Neural cell (in vitro differentiated cells): ENCODE results near the gene B4GALNT3. TPM values are rescaled to one million over a fixed set of nuclear protein-coding genes. Genes with fewer than 3 reads are reported as not detected.

Source experiments
- H2AFZ ChIP-seq: fragments of 200-600, 300-800 bp; sonication (generic), shearing (Covaris generic); 2 replicates; pipeline ENCODE4 v1.6.0; 2014; ENCODE audit warnings: low read depth, mild to moderate bottlenecking, antibody characterized with exemption, low read length, moderate library complexity
- H3F3A ChIP-seq: fragments of 200-600 bp; shearing (Covaris generic); 2 replicates; pipeline ENCODE4 v1.6.1; 2016; ENCODE audit warnings: mild to moderate bottlenecking, moderate library complexity, mixed read lengths, antibody characterized with exemption, low read length; ENCODE audit not compliant: insufficient read depth, poor library complexity, severe bottlenecking
- H3K27ac ChIP-seq: fragments of 200-600, 300-800 bp; sonication (generic), shearing (Covaris generic); 2 replicates; pipeline ENCODE4 v1.5.1; 2014; ENCODE audit warnings: mild to moderate bottlenecking, low read length, moderate library complexity
- H3K27me3 ChIP-seq: fragments of 300-800, 200-600 bp; sonication (generic), shearing (Covaris generic); 2 replicates; pipeline ENCODE4 v1.6.0; 2014; ENCODE audit warnings: mild to moderate bottlenecking, low read depth, low read length, moderate library complexity; ENCODE audit not compliant: insufficient read depth
- H3K36me3 ChIP-seq: fragments of 300-800, 200-600 bp; sonication (generic), shearing (Covaris generic); 2 replicates; pipeline ENCODE4 v1.5.1; 2014; ENCODE audit warnings: mild to moderate bottlenecking, antibody characterized with exemption, low read length, moderate library complexity; ENCODE audit not compliant: insufficient read depth
- H3K4me2 ChIP-seq: fragments of 300-800, 200-600 bp; sonication (generic), shearing (Covaris generic); 2 replicates; pipeline ENCODE4 v1.6.0; 2014; ENCODE audit warnings: mild to moderate bottlenecking, low read length
- H3K4me3 ChIP-seq: fragments of 300-800, 200-600 bp; sonication (generic), shearing (Covaris generic); 2 replicates; pipeline ENCODE4 v1.5.1; 2014; ENCODE audit warnings: mild to moderate bottlenecking, low read length, moderate library complexity
- H3K79me2 ChIP-seq: fragments of 200-600 bp; shearing (Covaris generic); replicated peaks from 2 replicates; pipeline ENCODE4 v1.6.0; 2014; ENCODE audit warnings: mild to moderate bottlenecking, low read length, moderate library complexity; ENCODE audit not compliant: insufficient read depth
- H3K9ac ChIP-seq: fragments of 300-800, 200-600 bp; sonication (generic), shearing (Covaris generic); 2 replicates; pipeline ENCODE4 v1.6.1; 2016; ENCODE audit warnings: mild to moderate bottlenecking, low read length, mixed read lengths
- H3K9me2 ChIP-seq: fragments of 200-600 bp; shearing (Covaris generic); 2 replicates; pipeline ENCODE4 v1.6.1; 2016; ENCODE audit warnings: mild to moderate bottlenecking, low read length, mixed read lengths; ENCODE audit not compliant: insufficient read depth
- H3K9me3 ChIP-seq: fragments of 200-600, 300-800 bp; sonication (generic), shearing (Covaris generic); 2 replicates; pipeline ENCODE4 v1.6.1; 2016; ENCODE audit warnings: mild to moderate bottlenecking, mixed run types, low read length, moderate library complexity, mixed read lengths
- H4K20me1 ChIP-seq: fragments of 200-600 bp; shearing (Covaris generic); 2 replicates; pipeline ENCODE4 v1.6.1; 2016; ENCODE audit warnings: mild to moderate bottlenecking, mixed run types; ENCODE audit not compliant: insufficient read depth
- EP300 ChIP-seq: fragments of 450-650 bp; conservative IDR thresholded peaks from 2 replicates; pipeline ENCODE4 v1.6.1; 2014; ENCODE audit warnings: antibody characterized with exemption, mild to moderate bottlenecking, moderate library complexity; ENCODE audit not compliant: poor library complexity, severe bottlenecking
- EZH2 ChIP-seq: fragments of 200-600, 300-800 bp; shearing (Covaris generic), sonication (generic); IDR thresholded peaks from 2 replicates; pipeline ENCODE4 v1.6.1; 2014; ENCODE audit warnings: antibody characterized with exemption, low read length, borderline replicate concordance, mild to moderate bottlenecking; ENCODE audit not compliant: insufficient read depth, poor library complexity, severe bottlenecking
- MXI1 ChIP-seq: fragments of 450-650 bp; conservative IDR thresholded peaks from 2 replicates; pipeline ENCODE4 v1.6.1; 2014; ENCODE audit warnings: antibody characterized with exemption, mild to moderate bottlenecking; ENCODE audit not compliant: poor library complexity, severe bottlenecking
- POLR2AphosphoS5 ChIP-seq: IDR thresholded peaks from 2 replicates; pipeline ENCODE4 v1.6.1; 2012
- RAD21 ChIP-seq: fragments of 450-650 bp; conservative IDR thresholded peaks from 2 replicates; pipeline ENCODE4 v1.6.1; 2014; ENCODE audit warnings: antibody characterized with exemption, mild to moderate bottlenecking, moderate library complexity
- SMC3 ChIP-seq: fragments of 450-650 bp; conservative IDR thresholded peaks from 2 replicates; pipeline ENCODE4 v1.6.1; 2014; ENCODE audit warnings: antibody characterized with exemption, mild to moderate bottlenecking, moderate library complexity; ENCODE audit not compliant: poor library complexity
- TAF1 ChIP-seq: IDR thresholded peaks from 2 replicates; pipeline ENCODE4 v1.6.1; 2012; ENCODE audit warnings: low read depth
- polyA plus RNA-seq: library from polyadenylated mRNA; depleted of rRNA; stranded (reverse); fragments of >200 nt; gene quantifications from 2 replicates; pipeline ENCODE4 v1.2.3, GENCODE V29; 2014
- TF ChIP-seq, protein P1 (sequence below): fragments of 450-650 bp; IDR thresholded peaks from 2 replicates; pipeline ENCODE4 v1.5.1; 2014; ENCODE audit warnings: antibody characterized with exemption, mild to moderate bottlenecking, moderate library complexity; ENCODE audit not compliant: poor library complexity, severe bottlenecking
- TF ChIP-seq, protein P2 (sequence below): IDR thresholded peaks from 2 replicates; pipeline ENCODE4 v1.6.1; 2012; ENCODE audit warnings: borderline replicate concordance

Gene B4GALNT3
- polyA plus RNA-seq, 1 donor from 2014 or later, result 6.7 TPM

DNA sequence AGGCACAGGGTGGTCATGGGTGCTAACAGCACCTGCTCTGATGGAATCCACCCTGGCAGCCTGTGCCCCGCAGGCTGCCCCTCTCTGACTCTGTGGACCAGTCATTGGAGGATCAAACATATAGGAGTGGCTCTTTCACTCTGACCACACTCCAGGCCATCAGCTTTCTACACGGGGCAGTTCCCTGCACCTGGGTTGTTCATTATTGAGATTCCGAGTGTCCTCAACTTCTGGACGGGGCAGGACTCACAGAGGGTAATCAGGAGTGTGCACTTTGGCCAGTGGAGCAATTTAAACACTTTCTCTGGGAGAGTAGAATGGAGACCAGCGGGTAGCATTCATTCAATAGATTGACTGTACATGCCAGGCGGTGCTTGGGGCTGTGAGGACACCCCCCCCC lies 108.7 kb downstream of the B4GALNT3 start:
- Histone ChIP-seq H3K79me2 (no peaks in the 10 kb centered on the region), H3K9ac (no peak overlapping the region), H3K36me3 (no peaks in the 10 kb centered on the region), H2AFZ (no peak overlapping the region), H4K20me1 (no peaks in the 10 kb centered on the region), H3K9me2 (no peaks in the 10 kb centered on the region), H3K4me2 (no peak overlapping the region), H3K27me3 (no peaks in the 10 kb centered on the region), H3K27ac (no peak overlapping the region), H3K9me3 (no peaks in the 10 kb centered on the region), H3F3A (no peaks in the 10 kb centered on the region), H3K4me3 (no peak overlapping the region)
- TF ChIP-seq EZH2 (no peak), EP300 (no peak), TAF1 (no peak), POLR2AphosphoS5 (no peak), RAD21 (no peak), SMC3 (no peak), MXI1 (no peak)
- TF ChIP-seq, protein P1, sequence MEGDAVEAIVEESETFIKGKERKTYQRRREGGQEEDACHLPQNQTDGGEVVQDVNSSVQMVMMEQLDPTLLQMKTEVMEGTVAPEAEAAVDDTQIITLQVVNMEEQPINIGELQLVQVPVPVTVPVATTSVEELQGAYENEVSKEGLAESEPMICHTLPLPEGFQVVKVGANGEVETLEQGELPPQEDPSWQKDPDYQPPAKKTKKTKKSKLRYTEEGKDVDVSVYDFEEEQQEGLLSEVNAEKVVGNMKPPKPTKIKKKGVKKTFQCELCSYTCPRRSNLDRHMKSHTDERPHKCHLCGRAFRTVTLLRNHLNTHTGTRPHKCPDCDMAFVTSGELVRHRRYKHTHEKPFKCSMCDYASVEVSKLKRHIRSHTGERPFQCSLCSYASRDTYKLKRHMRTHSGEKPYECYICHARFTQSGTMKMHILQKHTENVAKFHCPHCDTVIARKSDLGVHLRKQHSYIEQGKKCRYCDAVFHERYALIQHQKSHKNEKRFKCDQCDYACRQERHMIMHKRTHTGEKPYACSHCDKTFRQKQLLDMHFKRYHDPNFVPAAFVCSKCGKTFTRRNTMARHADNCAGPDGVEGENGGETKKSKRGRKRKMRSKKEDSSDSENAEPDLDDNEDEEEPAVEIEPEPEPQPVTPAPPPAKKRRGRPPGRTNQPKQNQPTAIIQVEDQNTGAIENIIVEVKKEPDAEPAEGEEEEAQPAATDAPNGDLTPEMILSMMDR, result no peak
- TF ChIP-seq, protein P2, sequence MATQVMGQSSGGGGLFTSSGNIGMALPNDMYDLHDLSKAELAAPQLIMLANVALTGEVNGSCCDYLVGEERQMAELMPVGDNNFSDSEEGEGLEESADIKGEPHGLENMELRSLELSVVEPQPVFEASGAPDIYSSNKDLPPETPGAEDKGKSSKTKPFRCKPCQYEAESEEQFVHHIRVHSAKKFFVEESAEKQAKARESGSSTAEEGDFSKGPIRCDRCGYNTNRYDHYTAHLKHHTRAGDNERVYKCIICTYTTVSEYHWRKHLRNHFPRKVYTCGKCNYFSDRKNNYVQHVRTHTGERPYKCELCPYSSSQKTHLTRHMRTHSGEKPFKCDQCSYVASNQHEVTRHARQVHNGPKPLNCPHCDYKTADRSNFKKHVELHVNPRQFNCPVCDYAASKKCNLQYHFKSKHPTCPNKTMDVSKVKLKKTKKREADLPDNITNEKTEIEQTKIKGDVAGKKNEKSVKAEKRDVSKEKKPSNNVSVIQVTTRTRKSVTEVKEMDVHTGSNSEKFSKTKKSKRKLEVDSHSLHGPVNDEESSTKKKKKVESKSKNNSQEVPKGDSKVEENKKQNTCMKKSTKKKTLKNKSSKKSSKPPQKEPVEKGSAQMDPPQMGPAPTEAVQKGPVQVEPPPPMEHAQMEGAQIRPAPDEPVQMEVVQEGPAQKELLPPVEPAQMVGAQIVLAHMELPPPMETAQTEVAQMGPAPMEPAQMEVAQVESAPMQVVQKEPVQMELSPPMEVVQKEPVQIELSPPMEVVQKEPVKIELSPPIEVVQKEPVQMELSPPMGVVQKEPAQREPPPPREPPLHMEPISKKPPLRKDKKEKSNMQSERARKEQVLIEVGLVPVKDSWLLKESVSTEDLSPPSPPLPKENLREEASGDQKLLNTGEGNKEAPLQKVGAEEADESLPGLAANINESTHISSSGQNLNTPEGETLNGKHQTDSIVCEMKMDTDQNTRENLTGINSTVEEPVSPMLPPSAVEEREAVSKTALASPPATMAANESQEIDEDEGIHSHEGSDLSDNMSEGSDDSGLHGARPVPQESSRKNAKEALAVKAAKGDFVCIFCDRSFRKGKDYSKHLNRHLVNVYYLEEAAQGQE, result no peak

GRCh38 chr12:569091-569676 lies 109.4 kb downstream of the B4GALNT3 start:
- no peaks in the 10 kb centered on the region for H3F3A ChIP-seq
- no peak for TF ChIP-seq POLR2AphosphoS5
- no peaks in the 10 kb centered on the region for H3K9me2 ChIP-seq
- no peaks in the 10 kb centered on the region for H3K27me3 ChIP-seq
- no peaks in the 10 kb centered on the region for H4K20me1 ChIP-seq
- no peak overlapping the region for H3K4me2 ChIP-seq
- no peak overlapping the region for H3K27ac ChIP-seq
- peak overlapping the region; percentile 56 for H3K9ac ChIP-seq
- no peaks in the 10 kb centered on the region for H3K36me3 ChIP-seq
- no peaks in the 10 kb centered on the region for H3K9me3 ChIP-seq
- peak overlapping the region; percentile 76 for H2AFZ ChIP-seq
- peak overlapping the region; percentile 77 for H3K4me3 ChIP-seq
- H3K79me2 ChIP-seq, result no peaks in the 10 kb centered on the region
